NCI-H1105 treated with DMSO at 0.1 percent for 48 hours (cell line): ENCODE results near the gene CDKN2B.
"Not testable (repeated sequence)": the region's sequence is repeated elsewhere in the genome, so short reads cannot be mapped to it uniquely, and the experiment has no call there.

Experiments
- DNase-seq: peaks from one replicate; lab custom pipeline; 2025; lab: John Stamatoyannopoulos, UW

CDKN2B gene

DNA sequence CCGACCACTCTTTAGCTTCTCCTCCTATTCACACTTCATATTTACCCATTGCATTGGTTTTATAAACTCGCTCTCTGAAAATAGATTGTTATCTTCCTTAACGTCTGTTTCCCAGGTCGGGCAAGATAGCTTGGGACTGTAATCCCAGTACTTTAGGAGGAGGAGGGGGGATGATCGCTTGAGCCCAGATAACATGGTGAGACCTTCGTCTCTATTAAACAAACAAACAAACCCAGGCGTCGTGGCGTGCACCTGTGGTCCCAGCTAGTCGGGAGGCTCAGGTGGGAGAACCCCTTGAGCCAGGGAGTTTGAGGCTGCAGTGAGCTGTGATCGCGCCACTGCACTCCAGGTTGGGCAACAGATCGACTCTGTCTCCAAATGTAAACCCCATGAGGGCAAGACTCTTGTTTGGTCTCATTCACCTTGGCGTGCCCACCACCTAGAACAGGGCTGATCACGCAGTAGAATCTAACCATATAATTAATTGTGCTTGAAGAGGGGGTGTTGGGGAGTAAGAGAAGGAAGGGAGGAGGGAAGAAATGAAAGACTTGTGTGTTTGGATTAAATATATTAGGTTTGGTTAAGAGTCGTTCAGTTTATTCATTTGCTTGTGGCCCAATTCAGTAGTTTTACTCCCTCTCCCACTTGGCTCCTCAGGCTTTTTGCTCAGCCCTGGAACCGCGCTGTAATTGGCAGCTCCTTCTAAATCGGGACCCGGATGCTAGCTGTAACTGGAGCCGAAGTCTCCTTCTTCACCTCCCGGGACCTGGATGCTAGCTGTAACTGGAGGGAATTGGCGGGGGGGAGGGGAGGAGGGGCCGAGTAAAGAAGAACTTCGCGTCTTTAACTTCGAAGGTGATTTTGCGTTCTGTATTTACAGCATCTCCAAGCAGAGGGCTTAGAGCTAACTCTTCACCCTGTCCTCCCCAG is 39.8 kb downstream of the CDKN2B start:
- DNase-seq = no peak

GRCh38 chr9:21968331-21969010 is 40.6 kb downstream of the CDKN2B start:
- no peak for DNase-seq

DNA sequence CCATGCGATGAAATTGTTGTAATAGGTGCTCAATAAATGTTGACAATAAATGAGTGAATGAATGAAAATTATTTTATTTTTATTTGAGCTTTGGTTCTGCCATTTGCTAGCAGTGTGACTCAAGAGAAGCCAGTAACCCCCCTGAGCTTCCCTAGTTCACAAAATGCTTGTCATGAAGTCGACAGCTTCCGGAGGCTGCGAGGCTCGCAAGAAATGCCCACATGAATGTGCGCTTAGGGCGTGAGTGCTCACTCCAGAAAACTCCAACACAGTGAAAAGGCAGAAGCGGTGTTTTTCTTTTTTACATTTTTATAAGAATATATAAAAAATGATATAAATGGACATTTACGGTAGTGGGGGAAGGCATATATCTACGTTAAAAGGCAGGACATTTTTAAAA is 41.4 kb downstream of the CDKN2B start:
- no peak for DNase-seq

DNA sequence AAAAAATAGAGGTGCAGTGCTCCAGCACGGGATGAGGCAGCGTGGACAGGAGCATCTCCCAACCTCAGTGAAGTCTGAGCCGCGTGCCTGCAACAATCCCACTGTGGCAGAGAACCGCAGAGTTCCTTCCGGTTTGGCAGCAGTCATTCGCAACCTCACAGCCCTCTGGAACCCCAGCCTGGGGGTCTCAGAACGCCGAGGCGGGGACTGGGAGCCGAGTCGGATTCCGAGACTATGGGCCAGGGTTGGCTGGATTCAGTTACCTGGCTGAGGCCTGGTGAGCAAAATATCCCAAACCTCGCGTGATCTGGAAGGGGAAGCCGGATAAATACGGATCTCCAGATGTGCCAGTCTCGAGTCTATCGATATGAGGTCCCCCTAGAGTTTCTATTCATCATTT is 41.9 kb downstream of the CDKN2B start:
- DNase-seq = no peak

DNA sequence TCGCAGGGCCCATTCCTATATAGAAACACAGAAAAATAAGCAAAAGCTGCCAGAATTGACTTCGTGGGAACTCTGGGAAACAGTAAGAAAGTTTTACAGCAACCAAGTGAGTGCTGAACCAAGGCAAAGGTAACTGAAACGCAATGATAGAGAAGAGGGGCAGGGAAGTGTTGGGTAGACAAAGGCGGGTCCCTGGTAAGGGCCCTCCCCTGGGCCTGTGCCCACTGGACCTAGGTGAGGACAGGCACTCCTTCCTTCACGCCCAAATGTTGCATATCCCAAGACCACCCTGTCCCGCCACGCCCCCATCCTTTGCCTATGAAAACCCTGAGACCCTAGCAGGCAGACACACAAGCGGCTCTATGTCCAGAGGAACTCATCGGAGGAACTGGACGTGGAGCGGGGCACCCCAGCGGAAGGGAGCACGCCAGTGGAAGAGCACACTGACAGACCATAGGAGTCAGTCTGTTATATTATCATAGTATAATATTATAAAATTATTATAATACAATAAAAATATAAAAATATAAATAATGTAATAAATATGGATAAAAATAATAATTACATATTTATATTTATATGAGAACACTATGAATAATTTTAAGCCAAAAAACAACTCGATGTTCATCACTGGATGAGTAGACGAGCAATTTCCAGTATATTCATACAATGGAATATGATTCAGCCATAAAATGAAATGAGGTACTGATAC is 42.8 kb downstream of the CDKN2B start:
- no peak for DNase-seq

DNA sequence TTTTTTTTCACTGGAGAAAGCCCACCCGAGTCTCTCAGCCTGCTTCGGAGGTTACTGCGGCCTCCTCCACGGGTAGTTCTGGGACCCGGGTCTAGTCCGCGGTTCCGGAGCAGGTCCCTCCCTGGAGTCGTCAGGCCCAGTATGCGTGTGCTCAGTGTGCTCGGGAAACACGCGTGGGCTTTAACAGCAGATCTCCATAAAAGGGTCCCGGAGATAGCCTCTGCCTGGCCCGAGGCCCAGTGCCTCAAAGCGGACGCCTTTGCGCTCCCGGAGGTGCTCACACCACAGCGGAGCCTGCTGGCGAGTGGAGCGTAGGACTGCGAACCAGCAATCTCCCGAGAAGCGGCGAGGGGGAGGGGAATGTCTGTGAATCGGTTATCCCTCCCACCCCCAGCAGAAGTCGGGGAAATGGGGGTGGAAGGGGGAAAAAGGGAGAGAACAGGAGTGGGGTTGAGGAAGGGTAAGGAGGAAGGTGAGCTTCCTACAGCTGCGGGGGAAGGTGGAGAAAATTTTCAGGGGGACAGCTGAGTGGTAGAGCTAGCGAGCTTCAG is 43.6 kb downstream of the CDKN2B start:
- no peak for DNase-seq

DNA sequence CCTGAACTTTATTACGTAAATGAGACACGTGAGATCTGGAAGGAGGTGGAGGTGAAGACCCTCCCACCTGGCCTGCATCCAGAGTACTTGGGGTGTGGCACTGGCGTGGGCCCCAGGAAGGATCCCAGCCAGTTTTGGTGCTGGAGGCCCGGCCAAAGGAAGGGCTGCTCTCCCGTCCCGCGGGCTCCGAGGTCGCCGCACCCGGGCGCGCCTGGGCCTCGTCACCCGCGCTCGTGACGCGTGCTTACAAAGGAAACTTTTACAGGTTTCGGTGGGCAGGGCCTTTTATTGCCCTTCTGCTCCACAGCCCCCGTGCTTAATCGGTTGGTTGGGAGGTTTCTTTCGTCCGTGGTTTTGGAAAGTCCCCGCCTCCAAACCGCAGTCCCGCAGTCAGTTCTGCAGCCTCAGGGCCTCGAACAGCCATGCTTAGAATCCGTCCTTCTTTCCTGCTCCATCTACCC is 44.1 kb downstream of the CDKN2B start:
- DNase-seq = no peak

GRCh38 chr9:21961569-21961968 is 47.5 kb downstream of the CDKN2B start:
- no peak for DNase-seq

GRCh38 chr9:21959268-21959667 is 49.8 kb downstream of the CDKN2B start:
- DNase-seq = not testable (repeated sequence)

DNA sequence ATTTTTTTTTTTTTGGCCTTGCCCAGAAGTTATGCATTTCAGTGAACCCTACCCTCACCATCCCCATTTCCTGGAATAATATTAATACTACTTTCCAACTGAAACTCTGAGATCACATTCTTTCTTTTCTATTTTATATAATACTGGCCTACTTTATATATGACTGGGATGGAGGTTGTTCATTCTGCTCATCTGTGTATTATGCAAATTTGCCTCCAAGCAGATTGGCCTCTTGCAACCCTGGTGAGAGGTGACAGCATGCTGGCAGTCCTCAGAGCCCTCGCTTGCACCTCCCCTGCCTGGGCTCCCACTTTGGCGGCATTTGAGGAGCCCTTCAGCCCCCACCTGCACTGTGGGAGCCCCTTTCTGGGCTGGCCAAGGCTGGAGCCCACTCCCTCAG is 50.3 kb downstream of the CDKN2B start:
- no peak for DNase-seq
